ENCODE measurements around the gene FILIP1L.

Gene FILIP1L

GRCh38 chr3:100114413-100115030, at the start of gene FILIP1L:
Gene FILIP1L, minus strand, starts transcription at chr3:100114501.
- no peak within 1 kb of the TSS for H3K4me3 ChIP-seq (ENCODE audit: low read depth in 1 of 2, low read length in 1 of 2)
- H3K4me1 ChIP-seq (ENCODE audit: control insufficient read depth in 1 of 2, insufficient read depth in 1 of 2, low read depth in 1 of 2, low read length in 1 of 2): peaks cover 6 to 13% of the 10 kb centered on the region in 2 experiments
- TF ChIP-seq CTCF (IDR thresholded peaks at IDR 0.05): no peak
- no peaks in the 10 kb centered on the region for H3K27me3 ChIP-seq
- H3K9me3 ChIP-seq: no peaks in the 10 kb centered on the region
- no peaks in the 10 kb centered on the region for H3K36me3 ChIP-seq
- H3K27ac ChIP-seq: no peak within 1 kb of the TSS

- Histone ChIP-seq H3K27me3 (no peaks in the 10 kb centered on the region), H3K4me3 (ENCODE audit: low read depth in 1 of 2, low read length in 1 of 2) (no peak overlapping the region), H3K4me1 (ENCODE audit: control insufficient read depth in 1 of 2, insufficient read depth in 1 of 2, low read depth in 1 of 2, low read length in 1 of 2) (peaks cover 0 to 7% of the 10 kb centered on the region in 2 experiments), H3K36me3 (no peaks in the 10 kb centered on the region), H3K27ac (no peak overlapping the region), H3K9me3 (no peaks in the 10 kb centered on the region)
- TF ChIP-seq CTCF (IDR thresholded peaks at IDR 0.05): no peak
These were observed 49.5 kb upstream of the FILIP1L start for GRCh38 chr3:100163787-100164186.

- no peak overlapping the region for H3K4me3 ChIP-seq (ENCODE audit: low read depth in 1 of 2, low read length in 1 of 2)
- no peak overlapping the region for H3K27ac ChIP-seq
- no peaks in the 10 kb centered on the region for H3K9me3 ChIP-seq
- H3K36me3 ChIP-seq: no peaks in the 10 kb centered on the region
- H3K27me3 ChIP-seq: no peaks in the 10 kb centered on the region
- no peak for TF ChIP-seq CTCF (IDR thresholded peaks at IDR 0.05)
- peaks cover 0 to 13% of the 10 kb centered on the region in 2 experiments for H3K4me1 ChIP-seq (ENCODE audit: control insufficient read depth in 1 of 2, insufficient read depth in 1 of 2, low read depth in 1 of 2, low read length in 1 of 2)
These were observed 46.2 kb upstream of the FILIP1L start for GRCh38 chr3:100160521-100160920.

- H3K9me3 ChIP-seq: no peaks in the 10 kb centered on the region
- H3K36me3 ChIP-seq: no peaks in the 10 kb centered on the region
- peaks cover 0 to 8% of the 10 kb centered on the region in 2 experiments for H3K4me1 ChIP-seq (ENCODE audit: control insufficient read depth in 1 of 2, insufficient read depth in 1 of 2, low read depth in 1 of 2, low read length in 1 of 2)
- no peaks in the 10 kb centered on the region for H3K27me3 ChIP-seq
- H3K27ac ChIP-seq: no peak overlapping the region
- H3K4me3 ChIP-seq (ENCODE audit: low read depth in 1 of 2, low read length in 1 of 2): no peak overlapping the region
- TF ChIP-seq CTCF (IDR thresholded peaks at IDR 0.05): no peak
These were observed 45.2 kb upstream of the FILIP1L start for GRCh38 chr3:100159331-100160153.

GRCh38 chr3:100158918-100159330, 44.6 kb upstream of the FILIP1L start:
- H3K4me1 ChIP-seq (ENCODE audit: control insufficient read depth in 1 of 2, insufficient read depth in 1 of 2, low read depth in 1 of 2, low read length in 1 of 2): peaks cover 0 to 6% of the 10 kb centered on the region in 2 experiments
- no peak for TF ChIP-seq CTCF (IDR thresholded peaks at IDR 0.05)
- H3K36me3 ChIP-seq: no peaks in the 10 kb centered on the region
- no peaks in the 10 kb centered on the region for H3K9me3 ChIP-seq
- no peak overlapping the region for H3K27ac ChIP-seq
- no peaks in the 10 kb centered on the region for H3K27me3 ChIP-seq
- no peak overlapping the region for H3K4me3 ChIP-seq (ENCODE audit: low read depth in 1 of 2, low read length in 1 of 2)

Measured in neutrophil (primary cell).